Aorta (tissue), 5 donors: ENCODE measurements around the gene AGRN. TPM values are rescaled to one million over a fixed set of nuclear protein-coding genes. Genes with fewer than 3 reads are reported as not detected.

Experiments
- ATAC-seq: fragments of 200-7000 bp; cut with Tn5 transposase; one replicate; pipeline ENCODE4 v1.9.1; 2022; ENCODE audit warnings: moderate library complexity; ENCODE audit not compliant: low FRiP score
- DNase-seq, 2 donors: peaks; one replicate each; pipeline ENCODE4 v3.0.0-alpha.2; 2020
- H3K27ac ChIP-seq, 2 donors: one replicate each; pipeline ENCODE4 v1.5.1; 2013; ENCODE audit warnings: low read length in 2 of 2, mild to moderate bottlenecking in 2 of 2, moderate library complexity in 2 of 2, control low read depth in 1 of 2, inconsistent platforms in 1 of 2, low read depth in 1 of 2
- H3K27me3 ChIP-seq, 2 donors: one replicate each; pipeline ENCODE4 v1.6.1; 2013; ENCODE audit warnings: control low read depth in 1 of 2, low read length in 1 of 2, mild to moderate bottlenecking in 1 of 2, moderate library complexity in 1 of 2; ENCODE audit not compliant: insufficient read depth in 2 of 2, control insufficient read depth in 1 of 2
- H3K36me3 ChIP-seq, 2 donors: one replicate each; pipeline ENCODE4 v1.6.1; 2013; ENCODE audit warnings: control low read depth in 1 of 2, low read length in 1 of 2, mild to moderate bottlenecking in 1 of 2; ENCODE audit not compliant: insufficient read depth in 2 of 2, control insufficient read depth in 1 of 2
- H3K4me1 ChIP-seq, 2 donors: one replicate each; pipeline ENCODE4 v1.6.1; 2013; ENCODE audit warnings: low read length in 2 of 2, control low read depth in 1 of 2, mild to moderate bottlenecking in 1 of 2, moderate library complexity in 1 of 2; ENCODE audit not compliant: insufficient read depth in 2 of 2, control insufficient read depth in 1 of 2
- H3K4me3 ChIP-seq, 2 donors: one replicate each; pipeline ENCODE4 v1.5.1; 2013; ENCODE audit warnings: low read length in 2 of 2, control low read depth in 1 of 2, mild to moderate bottlenecking in 1 of 2
- H3K9me3 ChIP-seq: one replicate; pipeline ENCODE4 v1.6.1; 2013; ENCODE audit warnings: mild to moderate bottlenecking, low read length; ENCODE audit not compliant: control insufficient read depth
- WGBS, 2 donors: extraction: QIAGEN DNeasy Blood & Tissue Kit; methylation state at CpG; one replicate each; pipeline ENCODE4 v1.1.7; 2013; 5-methylcytosine and 5-hydroxymethylcytosine counted together
- intact Hi-C, 2 donors: fragments of 100-400 bp; cut with DNase I; formaldehyde crosslinking; loops; one replicate each; pipeline versions ENCODE4 v1.14.2 to v1.15.0; 2022
- polyA plus RNA-seq, 2 donors: library from polyadenylated mRNA; stranded (reverse); fragments of 200-250 nt; gene quantifications; one replicate each; pipeline ENCODE4 v1.2.3, GENCODE V29; 2013
- total RNA-seq, 2 donors: library from RNA; stranded (reverse); fragmentation: NEBNext Ultra II Directional; extraction: Animal tissue kit (Norgen Biotek cat#: 25700); gene quantifications; one replicate each; pipeline ENCODE4 v1.2.1, GENCODE V29; 2021
- donor health status: healthy with polysubstance abuse.
- donor health status: Bipolar disorder and iron deficiency.
- donor health status: DM: no; HTN: no; CAD: no.
- donor health status: DM: no; HTN: no; CAD: no.
- donor health status: DM: yes; HTN: yes; CAD: no.

AGRN gene
- total and polyA plus RNA-seq, 4 donors: 4.3 to 38.6 (median 22.6) TPM

DNA sequence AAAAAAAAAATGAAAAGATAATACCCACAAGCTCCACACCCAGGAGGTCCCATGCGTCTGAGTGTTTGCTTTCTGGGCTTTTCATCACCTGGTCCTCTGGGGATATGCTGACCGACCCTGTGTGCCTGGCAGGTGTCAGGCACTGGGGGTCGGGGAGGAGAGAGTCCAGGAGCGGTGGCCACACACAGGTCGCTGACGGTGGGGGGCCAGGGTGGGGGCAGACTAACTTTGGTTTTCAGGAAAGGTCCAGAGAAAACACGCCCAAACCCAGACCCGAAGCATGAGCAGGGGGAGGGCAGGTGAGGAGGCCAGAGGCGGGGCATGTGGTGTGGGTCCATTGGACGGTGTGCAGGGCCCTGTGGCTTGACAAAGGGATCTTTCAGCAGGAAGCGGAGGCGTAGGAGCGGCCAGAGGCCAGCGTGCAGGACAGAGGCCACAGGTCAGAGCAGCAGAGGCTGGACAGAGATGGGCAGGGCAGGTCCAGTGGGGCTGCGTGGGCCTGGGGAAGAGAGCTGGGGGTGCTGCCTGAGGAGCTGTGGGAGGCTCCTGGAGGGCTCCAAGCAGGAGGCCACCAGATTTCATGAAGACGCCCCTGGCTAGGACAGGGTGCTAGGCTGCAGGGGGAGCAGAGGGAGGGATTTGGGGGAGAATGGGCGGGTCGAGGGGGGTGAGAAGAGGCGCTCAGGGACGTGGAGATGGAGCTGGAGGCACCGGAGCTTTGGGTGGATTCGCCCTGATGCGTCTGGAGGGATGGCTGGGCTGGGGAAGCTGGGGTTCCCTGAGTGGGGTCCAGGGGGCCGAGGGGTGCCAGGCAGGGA lies 38.4 kb downstream of the AGRN start:
- 17 to 20% methylated on average over 24 of the region's 24 CpGs for WGBS, 2 donors
- no peak overlapping the region for H3K4me3 ChIP-seq
- DNase-seq: no peak
- no peaks in the 10 kb centered on the region for H3K4me1 ChIP-seq
- H3K9me3 ChIP-seq: no peaks in the 10 kb centered on the region
- no peaks in the 10 kb centered on the region for H3K36me3 ChIP-seq
- H3K27ac ChIP-seq: no peak overlapping the region
- intact Hi-C loops: loop anchor here in 1 of 2 donors (5.0 kb wide), 1 partner anchor 36 kb away; the partner anchor contains the start of gene AGRN
- ATAC-seq: no peak
- no peaks in the 10 kb centered on the region for H3K27me3 ChIP-seq

GRCh38 chr1:1058921-1059493 lies 39.1 kb downstream of the AGRN start:
- H3K4me1 ChIP-seq: no peaks in the 10 kb centered on the region
- no peaks in the 10 kb centered on the region for H3K9me3 ChIP-seq
- intact Hi-C loops: loop anchor here in 1 of 2 donors (5.0 kb wide), 1 partner anchor 37 kb away; the partner anchor contains the start of gene AGRN
- DNase-seq (no peak), ATAC-seq (no peak)
- no peaks in the 10 kb centered on the region for H3K27me3 ChIP-seq
- WGBS, 2 donors: 0 to 1% methylated on average over 33 to 48 of the region's 48 CpGs
- H3K36me3 ChIP-seq: no peaks in the 10 kb centered on the region
- peak overlapping the region; percentile 28 to 52 for H3K4me3 ChIP-seq
- H3K27ac ChIP-seq: no peak overlapping the region

DNA sequence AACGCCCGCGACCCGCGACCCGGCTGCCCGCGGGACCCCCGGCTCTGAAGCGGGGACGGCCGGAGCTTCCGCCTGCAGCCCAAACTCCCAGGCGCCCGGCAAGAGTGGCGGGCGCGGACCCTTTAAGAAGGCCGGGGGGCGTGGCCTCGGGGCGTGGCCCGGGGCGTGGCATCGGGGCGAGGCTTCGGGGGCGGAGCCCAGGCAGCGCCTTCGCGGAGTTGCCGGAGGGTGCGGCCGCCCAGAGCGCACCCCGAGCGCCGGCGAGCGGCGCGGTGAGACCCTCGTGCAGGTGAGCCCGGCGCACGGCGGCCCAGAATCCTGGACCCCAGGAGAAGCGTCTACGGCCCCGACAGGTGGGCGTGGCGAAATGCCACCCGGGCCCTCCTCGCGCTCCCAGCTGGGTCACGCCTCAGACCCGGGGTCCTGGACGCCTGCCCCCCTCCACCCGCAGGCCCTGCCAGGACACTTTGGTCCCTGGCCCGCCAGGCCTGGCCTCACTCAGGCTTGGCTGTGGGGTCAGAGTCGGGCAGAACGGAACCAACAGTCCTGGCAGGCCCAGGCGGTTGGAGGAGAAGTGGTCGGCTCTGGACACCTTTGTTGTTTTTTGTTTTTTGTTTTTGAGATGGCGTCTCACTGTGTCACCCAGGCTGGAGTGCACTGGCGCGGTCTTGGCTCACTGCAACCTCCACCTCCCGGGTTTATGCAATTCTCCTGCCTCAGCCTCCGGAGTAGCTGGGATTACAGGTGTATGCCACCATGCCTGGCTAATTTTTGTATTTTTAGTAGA lies 39.8 kb downstream of the AGRN start:
- H3K27me3 ChIP-seq: no peaks in the 10 kb centered on the region
- ATAC-seq: peak; percentile 76

GRCh38 chr1:1060281-1061000 lies 40.5 kb downstream of the AGRN start:
- intact Hi-C loops: loop anchor here in 1 of 2 donors (10.0 kb wide), 1 partner anchor 156 kb away; no protein-coding TSS in a partner anchor
- H3K27ac ChIP-seq: no peak overlapping the region
- H3K36me3 ChIP-seq: no peaks in the 10 kb centered on the region
- H3K4me1 ChIP-seq: no peaks in the 10 kb centered on the region
- ATAC-seq: no peak
- no peaks in the 10 kb centered on the region for H3K9me3 ChIP-seq
- WGBS, 2 donors: 55 to 56% methylated on average over 35 to 38 of the region's 38 CpGs
- no peak overlapping the region for H3K4me3 ChIP-seq
- no peaks in the 10 kb centered on the region for H3K27me3 ChIP-seq
- DNase-seq: no peak

More for the DNA sequence above, 39.8 kb downstream of the AGRN start:
- Histone ChIP-seq H3K27ac (no peak overlapping the region), H3K36me3 (no peaks in the 10 kb centered on the region), H3K4me1 (no peaks in the 10 kb centered on the region), H3K9me3 (no peaks in the 10 kb centered on the region), H3K4me3 (peak overlapping the region; percentile 28 to 52)
- intact Hi-C loops: loop anchor here in 1 of 2 donors (5.0 to 10.0 kb wide), 2 partner anchors 37 to 155 kb away; partner anchors contain the start of gene AGRN
- DNase-seq: peak; percentile 90 to 95
- 3 to 5% methylated on average over 40 to 69 of the region's 69 CpGs for WGBS, 2 donors

DNA sequence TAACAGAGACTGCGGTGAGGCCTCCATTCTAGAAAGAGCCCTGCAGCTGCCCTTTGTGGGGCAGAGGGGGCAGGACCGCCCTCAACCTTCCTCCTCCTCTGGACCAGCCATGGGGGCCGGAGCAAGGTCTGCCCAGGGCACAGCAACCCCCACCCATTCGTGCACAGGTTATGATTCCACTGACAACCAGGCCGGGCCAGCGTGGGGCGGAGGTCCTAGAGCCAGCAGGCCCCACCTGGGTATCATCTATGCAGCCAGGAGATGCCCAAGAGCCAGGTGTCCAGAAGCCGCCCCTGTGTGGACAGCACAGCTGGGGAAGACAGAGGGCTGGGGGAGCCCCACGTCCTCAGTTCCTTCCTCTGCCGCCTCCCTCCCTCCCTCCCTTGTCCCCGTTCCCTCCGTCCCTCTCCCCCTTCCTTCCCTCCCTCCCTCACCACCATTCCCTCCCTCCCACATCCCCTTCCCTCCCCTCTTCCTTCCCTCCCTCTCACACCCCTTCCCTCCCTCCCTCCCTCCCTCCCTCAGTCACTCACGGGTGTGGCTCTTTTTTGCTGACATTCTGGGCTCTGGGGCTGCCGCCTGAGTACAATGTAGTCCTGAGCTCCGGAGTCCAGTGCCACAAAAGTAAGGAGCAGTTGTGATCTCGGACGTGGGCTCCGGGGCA lies 41.9 kb downstream of the AGRN start:
- no peak overlapping the region for H3K27ac ChIP-seq
- H3K9me3 ChIP-seq: no peaks in the 10 kb centered on the region
- WGBS, 2 donors: 57 to 59% methylated on average over 13 to 16 of the region's 18 CpGs
- intact Hi-C loops: loop anchor here in 1 of 2 donors (2.0 to 10.0 kb wide), 2 partner anchors 77 to 157 kb away; no protein-coding TSS in a partner anchor
- ATAC-seq (no peak), DNase-seq (no peak)
- no peaks in the 10 kb centered on the region for H3K36me3 ChIP-seq
- no peak overlapping the region for H3K4me3 ChIP-seq
- no peaks in the 10 kb centered on the region for H3K4me1 ChIP-seq
- no peaks in the 10 kb centered on the region for H3K27me3 ChIP-seq

GRCh38 chr1:1062348-1063163 lies 42.6 kb downstream of the AGRN start:
- 25 to 26% methylated on average over 27 to 29 of the region's 29 CpGs for WGBS, 2 donors
- no peaks in the 10 kb centered on the region for H3K9me3 ChIP-seq
- ATAC-seq (no peak), DNase-seq (no peak)
- H3K36me3 ChIP-seq: no peaks in the 10 kb centered on the region
- H3K4me1 ChIP-seq: no peaks in the 10 kb centered on the region
- no peak overlapping the region for H3K27ac ChIP-seq
- no peak overlapping the region for H3K4me3 ChIP-seq
- H3K27me3 ChIP-seq: no peaks in the 10 kb centered on the region
- intact Hi-C loops: loop anchor here in 1 of 2 donors (2.0 to 10.0 kb wide), 2 partner anchors 78 to 158 kb away; no protein-coding TSS in a partner anchor

GRCh38 chr1:1063261-1063944 lies 43.5 kb downstream of the AGRN start:
- ATAC-seq (no peak), DNase-seq (no peak)
- Histone ChIP-seq H3K4me1 (no peaks in the 10 kb centered on the region), H3K27me3 (no peaks in the 10 kb centered on the region), H3K27ac (no peak overlapping the region), H3K9me3 (no peaks in the 10 kb centered on the region), H3K4me3 (no peak overlapping the region), H3K36me3 (no peaks in the 10 kb centered on the region)
- 74 to 80% methylated on average over 24 of the region's 24 CpGs for WGBS, 2 donors
- intact Hi-C loops: loop anchor here in 1 of 2 donors (2.0 to 10.0 kb wide), 2 partner anchors 79 to 159 kb away; no protein-coding TSS in a partner anchor
